ENCODE measurements around the gene TRAPPC5.

TRAPPC5 gene

GRCh38 chr19:7730286-7731217 is 49.9 kb downstream of the TRAPPC5 start:
- Histone ChIP-seq H3K4me3 (ENCODE audit: low read length) (peak overlapping the region; percentile 44), H3K27me3 (ENCODE audit: control insufficient read depth, insufficient read depth, low read length) (peaks cover 75% of the 10 kb centered on the region), H3K27ac (ENCODE audit: low read length) (no peak overlapping the region), H3K4me1 (ENCODE audit: control insufficient read depth, low read depth, low read length) (no peaks in the 10 kb centered on the region), H3K9ac (ENCODE audit: low read length) (no peak overlapping the region), H3K9me3 (ENCODE audit: control insufficient read depth, low read depth, low read length) (no peaks in the 10 kb centered on the region), H3K36me3 (ENCODE audit: control insufficient read depth, low read depth, low read length) (no peaks in the 10 kb centered on the region)

DNA sequence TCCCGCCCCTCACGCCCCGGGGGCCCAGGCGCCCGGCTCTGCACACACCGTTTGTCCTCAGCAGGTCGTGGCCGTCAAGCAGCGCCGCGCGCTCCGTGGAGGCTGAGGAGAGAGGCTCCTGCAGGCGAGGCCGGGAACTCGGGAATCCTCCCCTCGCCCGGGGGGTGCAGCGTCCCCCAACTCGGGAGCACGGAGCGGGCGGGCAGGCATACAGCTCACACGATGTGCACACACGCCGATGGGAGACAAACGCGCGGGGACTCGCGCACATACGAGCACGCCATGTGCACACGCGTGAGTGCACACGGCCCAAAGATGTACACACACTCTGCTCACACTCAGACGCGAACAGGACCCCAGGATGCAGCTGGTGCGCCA is 50.6 kb downstream of the TRAPPC5 start:
- Histone ChIP-seq H3K9ac (ENCODE audit: low read length) (no peak overlapping the region), H3K4me3 (ENCODE audit: low read length) (no peak overlapping the region), H3K36me3 (ENCODE audit: control insufficient read depth, low read depth, low read length) (no peaks in the 10 kb centered on the region), H3K27me3 (ENCODE audit: control insufficient read depth, insufficient read depth, low read length) (peaks cover 78% of the 10 kb centered on the region), H3K27ac (ENCODE audit: low read length) (no peak overlapping the region), H3K9me3 (ENCODE audit: control insufficient read depth, low read depth, low read length) (no peaks in the 10 kb centered on the region), H3K4me1 (ENCODE audit: control insufficient read depth, low read depth, low read length) (no peaks in the 10 kb centered on the region)

DNA sequence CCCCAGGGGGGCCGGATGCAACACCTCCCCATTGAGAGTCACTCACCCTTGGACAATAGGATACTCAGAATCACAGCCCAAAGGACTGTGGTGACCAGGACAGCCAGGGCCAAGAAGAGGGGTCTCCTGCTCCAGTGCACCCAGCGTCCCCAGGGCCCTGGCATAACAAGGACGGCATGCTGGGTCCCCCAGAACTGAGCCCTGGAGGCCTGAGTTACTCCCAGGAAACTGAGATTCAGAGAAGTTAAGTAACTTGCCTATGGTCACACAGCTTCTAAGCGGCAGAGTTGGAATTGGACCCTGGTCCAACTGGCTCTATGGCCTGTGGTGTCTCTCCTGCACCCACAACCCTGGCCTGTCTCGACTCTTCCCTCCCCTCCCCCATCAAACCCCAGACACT is 51.0 kb downstream of the TRAPPC5 start:
- H3K27me3 ChIP-seq (ENCODE audit: control insufficient read depth, insufficient read depth, low read length): peaks cover 78% of the 10 kb centered on the region
- no peaks in the 10 kb centered on the region for H3K4me1 ChIP-seq (ENCODE audit: control insufficient read depth, low read depth, low read length)
- H3K27ac ChIP-seq (ENCODE audit: low read length): no peak overlapping the region
- H3K9ac ChIP-seq (ENCODE audit: low read length): no peak overlapping the region
- H3K36me3 ChIP-seq (ENCODE audit: control insufficient read depth, low read depth, low read length): no peaks in the 10 kb centered on the region
- H3K4me3 ChIP-seq (ENCODE audit: low read length): no peak overlapping the region
- no peaks in the 10 kb centered on the region for H3K9me3 ChIP-seq (ENCODE audit: control insufficient read depth, low read depth, low read length)

DNA sequence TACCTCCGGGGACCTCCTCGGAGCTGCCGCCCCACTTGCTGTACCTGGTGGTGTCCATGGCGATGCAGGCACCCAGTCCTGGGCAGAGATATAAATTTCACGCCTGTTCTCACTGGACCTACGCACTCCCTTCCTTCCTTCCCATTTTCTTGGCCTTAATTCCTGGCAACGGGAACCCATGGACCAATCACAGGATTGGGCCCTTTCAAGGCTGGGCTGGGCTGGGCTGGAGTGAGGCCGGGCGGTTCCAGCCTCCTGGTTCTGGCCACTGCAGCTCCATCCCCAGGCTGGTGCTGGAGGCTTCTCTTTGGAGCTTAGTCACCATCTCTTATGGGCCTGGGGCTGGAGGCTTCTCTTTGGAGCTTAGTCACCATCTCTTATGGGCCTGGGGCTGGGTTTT is 51.4 kb downstream of the TRAPPC5 start, which contains the start of gene CLEC4G:
Gene CLEC4G, minus strand, starts transcription at position 66 of the 400 bp plus-strand sequence. Its CDS starts 8 bp downstream, at position 58.
- H3K9me3 ChIP-seq (ENCODE audit: control insufficient read depth, low read depth, low read length): no peaks in the 10 kb centered on the region
- H3K4me1 ChIP-seq (ENCODE audit: control insufficient read depth, low read depth, low read length): no peaks in the 10 kb centered on the region
- H3K27me3 ChIP-seq (ENCODE audit: control insufficient read depth, insufficient read depth, low read length): peaks cover 78% of the 10 kb centered on the region
- no peaks in the 10 kb centered on the region for H3K36me3 ChIP-seq (ENCODE audit: control insufficient read depth, low read depth, low read length)
- H3K9ac ChIP-seq (ENCODE audit: low read length): no peak within 1 kb of the TSS
- H3K4me3 ChIP-seq (ENCODE audit: low read length): no peak within 1 kb of the TSS
- no peak within 1 kb of the TSS for H3K27ac ChIP-seq (ENCODE audit: low read length)

DNA sequence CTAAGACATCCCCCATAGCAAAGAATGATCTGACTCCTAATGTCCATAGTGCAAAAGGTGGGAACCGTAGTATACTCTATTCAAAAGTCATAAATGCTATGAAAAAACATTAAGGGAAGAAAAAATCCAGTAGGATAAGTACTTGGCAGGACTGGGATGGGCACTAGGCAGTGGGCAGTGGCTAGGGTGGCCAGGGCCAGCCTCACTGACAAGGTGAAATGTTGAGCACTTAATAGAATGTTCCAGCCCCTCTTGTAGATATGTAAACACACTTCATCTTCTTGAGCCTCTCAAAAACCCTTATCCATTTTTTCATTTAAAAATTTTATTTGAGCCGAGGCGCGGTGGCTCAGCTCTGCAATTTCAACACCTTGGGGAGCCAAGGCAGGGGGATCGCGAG is 52.7 kb downstream of the TRAPPC5 start:
- H3K4me1 ChIP-seq (ENCODE audit: control insufficient read depth, low read depth, low read length): no peaks in the 10 kb centered on the region
- no peaks in the 10 kb centered on the region for H3K36me3 ChIP-seq (ENCODE audit: control insufficient read depth, low read depth, low read length)
- no peaks in the 10 kb centered on the region for H3K9me3 ChIP-seq (ENCODE audit: control insufficient read depth, low read depth, low read length)
- H3K27ac ChIP-seq (ENCODE audit: low read length): no peak overlapping the region
- no peak overlapping the region for H3K4me3 ChIP-seq (ENCODE audit: low read length)
- H3K27me3 ChIP-seq (ENCODE audit: control insufficient read depth, insufficient read depth, low read length): peaks cover 65% of the 10 kb centered on the region
- no peak overlapping the region for H3K9ac ChIP-seq (ENCODE audit: low read length)

DNA sequence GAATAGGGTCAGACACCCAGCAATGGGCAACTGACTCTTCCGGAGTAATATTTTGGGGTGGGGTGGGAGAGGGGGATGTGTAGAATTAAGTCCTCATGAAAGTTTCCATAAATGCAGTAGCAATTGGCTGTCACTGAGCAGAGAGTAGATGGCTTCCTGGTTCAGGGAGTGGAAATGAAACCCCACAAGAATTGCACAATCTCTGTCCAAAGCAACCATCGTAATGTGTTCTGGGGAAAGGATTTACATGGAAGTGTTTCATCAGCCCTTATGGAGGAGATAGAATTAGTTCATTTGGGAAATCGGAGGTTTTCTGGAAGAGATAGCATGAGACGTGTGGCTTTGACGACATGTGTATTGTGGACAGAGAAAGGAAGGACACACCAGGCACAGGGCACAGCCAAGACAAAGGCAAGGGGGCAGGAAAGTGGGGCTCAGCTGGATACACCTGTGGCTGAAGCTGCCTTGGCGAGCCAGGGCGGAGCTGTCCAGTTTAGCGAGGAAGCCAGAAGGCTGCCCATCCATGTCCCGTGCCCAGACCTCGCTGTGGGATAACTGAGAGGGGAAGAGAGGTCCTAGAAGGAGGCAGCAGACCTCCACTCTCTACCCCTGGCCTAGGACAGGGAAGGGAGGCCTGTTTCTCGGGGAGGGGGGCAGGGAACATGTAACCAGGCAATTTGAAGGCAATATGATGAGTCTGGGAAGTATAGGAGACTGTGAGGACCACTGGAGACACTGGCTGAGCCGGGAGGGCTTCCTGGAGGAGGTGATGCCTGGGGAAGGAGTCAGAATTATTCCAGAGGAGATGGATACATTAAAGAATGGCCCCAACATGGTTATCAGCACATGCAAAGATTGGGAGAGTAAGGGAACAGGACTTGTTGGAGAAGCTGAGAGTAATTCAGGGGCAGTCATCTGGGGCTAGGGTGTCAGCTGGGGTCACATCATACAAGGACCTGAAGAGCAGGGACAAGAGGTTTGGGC is 53.9 kb downstream of the TRAPPC5 start:
- Histone ChIP-seq H3K4me3 (ENCODE audit: low read length) (no peak overlapping the region), H3K36me3 (ENCODE audit: control insufficient read depth, low read depth, low read length) (no peaks in the 10 kb centered on the region), H3K9ac (ENCODE audit: low read length) (no peak overlapping the region), H3K4me1 (ENCODE audit: control insufficient read depth, low read depth, low read length) (no peaks in the 10 kb centered on the region), H3K27ac (ENCODE audit: low read length) (no peak overlapping the region), H3K27me3 (ENCODE audit: control insufficient read depth, insufficient read depth, low read length) (peaks cover 54% of the 10 kb centered on the region), H3K9me3 (ENCODE audit: control insufficient read depth, low read depth, low read length) (no peaks in the 10 kb centered on the region)

DNA sequence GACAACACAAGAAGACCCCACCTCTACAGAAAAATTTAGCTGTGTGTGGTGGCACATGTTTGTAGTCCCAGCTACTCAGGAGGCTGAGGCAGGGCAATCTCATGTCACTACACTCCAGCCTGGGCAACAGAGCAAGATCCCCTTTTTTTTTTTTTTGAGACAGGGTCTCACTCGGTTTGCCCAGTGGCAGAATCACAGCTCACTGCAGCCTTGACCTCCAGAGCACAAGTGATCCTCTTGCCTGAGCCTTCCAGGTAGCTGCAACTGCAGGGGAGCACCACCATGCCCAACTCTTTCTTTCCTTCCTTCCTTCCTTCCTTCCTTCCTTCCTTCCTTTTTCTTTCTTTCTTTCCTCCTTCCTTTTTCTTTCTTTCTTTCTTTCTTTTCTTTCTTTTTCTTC is 55.5 kb downstream of the TRAPPC5 start:
- Histone ChIP-seq H3K4me3 (ENCODE audit: low read length) (no peak overlapping the region), H3K27me3 (ENCODE audit: control insufficient read depth, insufficient read depth, low read length) (peaks cover 38% of the 10 kb centered on the region), H3K36me3 (ENCODE audit: control insufficient read depth, low read depth, low read length) (no peaks in the 10 kb centered on the region), H3K9me3 (ENCODE audit: control insufficient read depth, low read depth, low read length) (no peaks in the 10 kb centered on the region), H3K4me1 (ENCODE audit: control insufficient read depth, low read depth, low read length) (no peaks in the 10 kb centered on the region), H3K27ac (ENCODE audit: low read length) (no peak overlapping the region), H3K9ac (ENCODE audit: low read length) (no peak overlapping the region)

DNA sequence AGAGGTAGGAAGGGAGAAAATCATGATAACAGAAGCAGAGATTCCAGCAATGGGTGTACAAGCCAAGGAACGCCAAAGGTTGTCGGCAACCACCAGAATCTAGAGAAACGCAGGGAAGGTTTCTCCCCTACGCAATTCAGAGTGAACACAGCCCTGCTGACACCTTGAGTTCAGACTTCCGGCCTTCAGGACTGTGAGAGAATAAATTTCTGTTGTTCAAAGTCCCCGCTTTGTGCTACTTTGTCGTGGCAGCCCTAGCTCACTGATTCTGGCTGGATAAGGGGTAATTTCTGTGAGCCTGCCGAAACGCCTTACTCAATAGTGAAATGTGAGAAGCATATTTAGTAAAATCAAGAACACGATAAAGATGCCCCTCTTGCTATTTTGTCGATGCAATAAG is 56.6 kb downstream of the TRAPPC5 start:
- H3K9ac ChIP-seq (ENCODE audit: low read length): no peak overlapping the region
- no peaks in the 10 kb centered on the region for H3K36me3 ChIP-seq (ENCODE audit: control insufficient read depth, low read depth, low read length)
- H3K27me3 ChIP-seq (ENCODE audit: control insufficient read depth, insufficient read depth, low read length): peaks cover 27% of the 10 kb centered on the region
- no peak overlapping the region for H3K27ac ChIP-seq (ENCODE audit: low read length)
- H3K4me1 ChIP-seq (ENCODE audit: control insufficient read depth, low read depth, low read length): no peaks in the 10 kb centered on the region
- no peak overlapping the region for H3K4me3 ChIP-seq (ENCODE audit: low read length)
- H3K9me3 ChIP-seq (ENCODE audit: control insufficient read depth, low read depth, low read length): no peaks in the 10 kb centered on the region
